GM18511 (cell line): ENCODE data around the gene GALNT2.

Experiments used
- ATAC-seq: cut with Tn5 transposase; IDR thresholded peaks from one replicate; pipeline ENCODE4 v1.9.1; 2021; ENCODE audit warnings: mild to moderate bottlenecking, moderate library complexity; ENCODE audit not compliant: unreplicated experiment

Gene GALNT2

GRCh38 chr1:230326971-230327891, 260.2 kb downstream of the GALNT2 start:
- no peak for ATAC-seq

GRCh38 chr1:230327892-230328284, 260.9 kb downstream of the GALNT2 start:
- ATAC-seq = no peak

GRCh38 chr1:230328342-230329015, 261.4 kb downstream of the GALNT2 start:
- ATAC-seq = no peak

GRCh38 chr1:230330157-230330556, 263.1 kb downstream of the GALNT2 start:
- ATAC-seq = no peak
